ENCODE results near the gene GRB14. TPM values are rescaled to one million over a fixed set of nuclear protein-coding genes. Genes with fewer than 3 reads are reported as not detected.
A peak's percentile ranks its signal among the peaks of the same experiment; 100 is the strongest.

GRB14 gene
- total RNA-seq, 1 donor from 2014 or later, result 11.1 TPM

GRCh38 chr2:164655336-164655735 lies 34.1 kb upstream of the GRB14 start:
- no peaks in the 10 kb centered on the region for H3K36me3 ChIP-seq (ENCODE audit: insufficient read depth, low read length)
- Mint-ChIP-seq H3K9me3 (ENCODE audit: unreplicated experiment) (peaks cover 5% of the 10 kb centered on the region), H3K27ac (ENCODE audit: unreplicated experiment) (no peak overlapping the region), H3K4me1 (ENCODE audit: low read depth, unreplicated experiment) (peaks cover 20% of the 10 kb centered on the region), H3K27me3 (ENCODE audit: low read depth, unreplicated experiment) (no peaks in the 10 kb centered on the region), H3K4me3 (ENCODE audit: unreplicated experiment) (no peak overlapping the region), H3K36me3 (ENCODE audit: low read depth, unreplicated experiment) (peaks cover 2% of the 10 kb centered on the region)
- peaks cover 15% of the 10 kb centered on the region for H3K4me1 ChIP-seq (ENCODE audit: insufficient read depth, low read length)
- H3K79me2 ChIP-seq (ENCODE audit: insufficient read depth, low read length), result no peaks in the 10 kb centered on the region
- no peak overlapping the region for H3K4me3 ChIP-seq (ENCODE audit: insufficient read depth, low read depth, low read length)
- no peak overlapping the region for H2AFZ ChIP-seq (ENCODE audit: low read depth, low read length)
- H3K4me2 ChIP-seq (ENCODE audit: low read length), result no peak overlapping the region
- H3K9ac ChIP-seq (ENCODE audit: low read length), result no peak overlapping the region
- H3K27me3 ChIP-seq (ENCODE audit: insufficient read depth, low read length), result no peaks in the 10 kb centered on the region
- H3K9me3 ChIP-seq (ENCODE audit: insufficient read depth, low read depth, low read length), result no peaks in the 10 kb centered on the region
- no peak overlapping the region for H3K27ac ChIP-seq (ENCODE audit: low read depth, low read length)
- TF ChIP-seq CTCF (IDR thresholded peaks at IDR 0.05; ENCODE audit: insufficient read depth, low read depth, low read length) (no peak), EZH2 (IDR thresholded peaks at IDR 0.05; ENCODE audit: insufficient read depth, low read length) (no peak)
- FAIRE-seq, result no peak
- no peaks in the 10 kb centered on the region for H4K20me1 ChIP-seq (ENCODE audit: insufficient read depth, low read length)
- peak; percentile 30 for DNase-seq (ENCODE audit: low read depth)

GRCh38 chr2:164651361-164651760 lies 30.1 kb upstream of the GRB14 start:
- no peak for FAIRE-seq
- H3K4me3 ChIP-seq (ENCODE audit: insufficient read depth, low read depth, low read length), result no peak overlapping the region
- no peaks in the 10 kb centered on the region for H4K20me1 ChIP-seq (ENCODE audit: insufficient read depth, low read length)
- Mint-ChIP-seq H3K36me3 (ENCODE audit: low read depth, unreplicated experiment) (no peaks in the 10 kb centered on the region), H3K4me3 (ENCODE audit: unreplicated experiment) (no peak overlapping the region), H3K27ac (ENCODE audit: unreplicated experiment) (no peak overlapping the region), H3K4me1 (ENCODE audit: low read depth, unreplicated experiment) (peaks cover 8% of the 10 kb centered on the region), H3K9me3 (ENCODE audit: unreplicated experiment) (peaks cover 15% of the 10 kb centered on the region), H3K27me3 (ENCODE audit: low read depth, unreplicated experiment) (no peaks in the 10 kb centered on the region)
- H3K9ac ChIP-seq (ENCODE audit: low read length), result no peak overlapping the region
- no peak overlapping the region for H3K27ac ChIP-seq (ENCODE audit: low read depth, low read length)
- no peaks in the 10 kb centered on the region for H3K36me3 ChIP-seq (ENCODE audit: insufficient read depth, low read length)
- no peak for TF ChIP-seq CTCF (IDR thresholded peaks at IDR 0.05; ENCODE audit: insufficient read depth, low read depth, low read length)
- TF ChIP-seq EZH2 (IDR thresholded peaks at IDR 0.05; ENCODE audit: insufficient read depth, low read length), result no peak
- no peaks in the 10 kb centered on the region for H3K9me3 ChIP-seq (ENCODE audit: insufficient read depth, low read depth, low read length)
- no peak overlapping the region for H2AFZ ChIP-seq (ENCODE audit: low read depth, low read length)
- H3K4me1 ChIP-seq (ENCODE audit: insufficient read depth, low read length), result peaks cover 4% of the 10 kb centered on the region
- no peak overlapping the region for H3K4me2 ChIP-seq (ENCODE audit: low read length)
- H3K27me3 ChIP-seq (ENCODE audit: insufficient read depth, low read length), result no peaks in the 10 kb centered on the region
- no peak for DNase-seq (ENCODE audit: low read depth)
- H3K79me2 ChIP-seq (ENCODE audit: insufficient read depth, low read length), result no peaks in the 10 kb centered on the region

- no peak overlapping the region for H3K9ac ChIP-seq (ENCODE audit: low read length)
- H3K9me3 ChIP-seq (ENCODE audit: insufficient read depth, low read depth, low read length), result no peaks in the 10 kb centered on the region
- no peaks in the 10 kb centered on the region for H3K27me3 ChIP-seq (ENCODE audit: insufficient read depth, low read length)
- H2AFZ ChIP-seq (ENCODE audit: low read depth, low read length), result no peak overlapping the region
- peaks cover 5% of the 10 kb centered on the region for H3K9me3 Mint-ChIP-seq (ENCODE audit: unreplicated experiment)
- no peaks in the 10 kb centered on the region for H4K20me1 ChIP-seq (ENCODE audit: insufficient read depth, low read length)
- no peak overlapping the region for H3K4me3 Mint-ChIP-seq (ENCODE audit: unreplicated experiment)
- H3K36me3 ChIP-seq (ENCODE audit: insufficient read depth, low read length), result no peaks in the 10 kb centered on the region
- no peaks in the 10 kb centered on the region for H3K4me1 ChIP-seq (ENCODE audit: insufficient read depth, low read length)
- H3K79me2 ChIP-seq (ENCODE audit: insufficient read depth, low read length), result no peaks in the 10 kb centered on the region
- H3K27ac Mint-ChIP-seq (ENCODE audit: unreplicated experiment), result peak overlapping the region; percentile 55
- no peak overlapping the region for H3K27ac ChIP-seq (ENCODE audit: low read depth, low read length)
- FAIRE-seq (no peak), DNase-seq (ENCODE audit: low read depth) (no peak)
- H3K4me1 Mint-ChIP-seq (ENCODE audit: low read depth, unreplicated experiment), result peaks cover 11% of the 10 kb centered on the region
- no peak overlapping the region for H3K4me3 ChIP-seq (ENCODE audit: insufficient read depth, low read depth, low read length)
- H3K36me3 Mint-ChIP-seq (ENCODE audit: low read depth, unreplicated experiment), result no peaks in the 10 kb centered on the region
- H3K27me3 Mint-ChIP-seq (ENCODE audit: low read depth, unreplicated experiment), result no peaks in the 10 kb centered on the region
- H3K4me2 ChIP-seq (ENCODE audit: low read length), result no peak overlapping the region
- no peak for TF ChIP-seq CTCF (IDR thresholded peaks at IDR 0.05; ENCODE audit: insufficient read depth, low read depth, low read length)
- TF ChIP-seq EZH2 (IDR thresholded peaks at IDR 0.05; ENCODE audit: insufficient read depth, low read length), result no peak
Observed at GRCh38 chr2:164644036-164644700, 22.9 kb upstream of the GRB14 start.
